Posterior cingulate gyrus (tissue), 11 donors: ENCODE data around the gene ACAD9.
"Not testable (repeated sequence)": the region's sequence is repeated elsewhere in the genome, so short reads cannot be mapped to it uniquely, and the experiment has no call there.

ENCODE experiments used
- DNase-seq, 10 donors: peaks; one replicate each; pipeline versions ENCODE4 v3.0.0 to v3.0.0-alpha.2; 2020 to 2021; ENCODE audit warnings: mixed read lengths in 3 of 10
- intact Hi-C: fragments of 100-400 bp; cut with DNase I; formaldehyde crosslinking; loops from one replicate; pipeline ENCODE4 v1.15.1; 2023

Gene ACAD9

DNA sequence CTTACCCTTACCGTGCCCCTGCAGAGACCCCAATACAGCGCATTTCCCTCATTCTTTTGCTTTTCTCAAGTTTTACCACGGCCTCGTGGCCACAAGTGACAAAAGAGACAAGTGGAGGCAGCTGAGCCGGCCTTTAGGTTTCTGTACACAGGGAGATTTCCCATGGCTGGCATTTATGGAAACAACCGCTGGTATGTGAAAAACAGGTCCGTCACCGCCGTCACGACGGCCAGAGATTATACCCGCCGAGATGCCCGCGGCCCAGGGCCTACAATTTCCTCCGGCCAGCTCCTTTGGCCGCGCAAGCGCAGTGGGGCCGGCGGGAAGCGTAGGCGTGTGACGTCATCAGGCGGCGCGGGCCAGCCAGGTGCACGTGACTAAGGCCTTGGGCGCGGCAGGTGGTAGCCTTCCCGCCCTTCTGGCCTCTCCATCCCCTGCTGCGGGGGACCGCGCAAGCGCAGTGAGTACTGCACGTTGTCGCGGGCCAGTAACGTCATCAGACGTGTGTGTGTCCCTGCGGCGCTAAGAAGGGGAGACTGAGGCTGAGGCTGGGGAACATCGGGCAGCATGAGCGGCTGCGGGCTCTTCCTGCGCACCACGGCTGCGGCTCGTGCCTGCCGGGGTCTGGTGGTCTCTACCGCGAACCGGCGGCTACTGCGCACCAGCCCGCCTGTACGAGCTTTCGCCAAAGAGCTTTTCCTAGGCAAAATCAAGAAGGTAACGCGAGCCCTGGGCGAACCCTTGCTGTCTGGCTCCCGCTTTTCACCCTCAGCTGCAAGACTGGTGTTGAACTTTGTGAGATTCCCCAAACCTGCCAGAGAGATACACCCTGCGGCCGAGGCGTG, at the start of gene ACAD9:
Gene ACAD9, plus strand, starts transcription at position 496 of the 845 bp plus-strand sequence. Its CDS starts 72 bp downstream, at position 568.
- peak; percentile 95 to 100 (median 98) for DNase-seq
- intact Hi-C loops = loop anchor here (1.0 to 10.0 kb wide), 3 partner anchors 155 to 265 kb away; partner anchors contain the start of gene RAB7A

DNA sequence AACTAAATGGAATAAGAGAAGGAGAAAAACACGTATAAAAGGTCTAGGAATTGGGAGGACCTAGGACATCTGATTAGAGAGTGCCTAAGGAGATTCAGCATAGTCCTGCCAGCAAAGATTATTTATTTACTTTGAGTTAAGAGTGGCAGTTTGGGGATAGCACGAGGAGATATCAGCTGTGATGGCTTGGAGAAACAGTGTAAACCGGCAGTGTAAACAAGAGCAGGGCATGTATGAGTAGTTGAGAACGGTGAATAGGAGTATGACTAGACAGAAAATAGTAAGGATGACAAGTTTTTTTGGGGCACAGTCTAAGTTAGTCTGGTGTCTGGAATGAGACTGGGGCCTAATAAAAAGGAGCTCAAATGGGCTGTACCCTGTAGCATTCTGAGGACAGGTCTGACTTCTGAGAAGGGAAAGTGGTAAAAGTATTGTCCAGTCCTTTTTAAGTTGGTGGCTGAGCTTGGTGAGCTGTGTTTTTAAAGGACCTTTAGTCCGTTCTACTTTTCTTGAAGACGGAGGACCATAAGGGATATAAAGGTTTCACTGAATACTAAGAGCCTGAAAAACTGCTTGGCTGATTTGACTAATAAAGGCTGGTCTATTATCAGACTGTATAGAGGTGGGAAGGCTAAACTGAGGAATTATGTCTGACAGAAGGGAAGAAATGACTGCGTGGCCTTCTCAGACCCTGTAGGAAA, 49.3 kb upstream of the ACAD9 start:
- intact Hi-C loops, DNase-seq: not testable (repeated sequence)

- peak in 1 of 10 donors; percentile 2 for DNase-seq
- intact Hi-C loops = not testable (repeated sequence)
Observed at GRCh38 chr3:128830762-128831161, 48.7 kb upstream of the ACAD9 start.

GRCh38 chr3:128832979-128833378, 46.4 kb upstream of the ACAD9 start:
- DNase-seq, intact Hi-C loops: not testable (repeated sequence)

GRCh38 chr3:128835096-128835495, 44.3 kb upstream of the ACAD9 start:
- DNase-seq = no peak
- intact Hi-C loops = no loop called here

- DNase-seq = peak in 1 of 10 donors; percentile 24
- intact Hi-C loops = no loop called here
Observed at GRCh38 chr3:128841926-128842920, 37.2 kb upstream of the ACAD9 start.

DNA sequence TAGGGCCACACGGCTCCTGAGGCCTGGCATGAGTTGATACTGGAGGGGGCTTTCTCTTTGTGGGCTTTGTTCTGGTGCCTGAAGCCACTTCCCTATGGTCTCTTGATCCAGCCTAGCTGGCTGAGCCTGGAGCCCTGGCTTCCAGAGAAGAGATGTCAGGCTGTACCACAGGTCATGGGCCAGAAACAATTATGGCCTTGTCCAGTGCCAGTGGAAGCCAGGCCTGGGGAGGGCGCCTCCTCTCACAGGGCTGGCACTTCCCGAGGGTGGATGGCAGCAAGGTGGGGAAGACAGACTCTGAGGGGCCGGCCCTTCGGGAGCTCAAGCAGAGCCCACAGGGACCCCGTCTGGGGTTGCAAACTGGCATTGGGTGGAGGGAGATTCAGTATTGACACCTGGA, 34.9 kb upstream of the ACAD9 start:
- intact Hi-C loops = no loop called here
- peak in 1 of 10 donors; percentile 76 for DNase-seq

DNA sequence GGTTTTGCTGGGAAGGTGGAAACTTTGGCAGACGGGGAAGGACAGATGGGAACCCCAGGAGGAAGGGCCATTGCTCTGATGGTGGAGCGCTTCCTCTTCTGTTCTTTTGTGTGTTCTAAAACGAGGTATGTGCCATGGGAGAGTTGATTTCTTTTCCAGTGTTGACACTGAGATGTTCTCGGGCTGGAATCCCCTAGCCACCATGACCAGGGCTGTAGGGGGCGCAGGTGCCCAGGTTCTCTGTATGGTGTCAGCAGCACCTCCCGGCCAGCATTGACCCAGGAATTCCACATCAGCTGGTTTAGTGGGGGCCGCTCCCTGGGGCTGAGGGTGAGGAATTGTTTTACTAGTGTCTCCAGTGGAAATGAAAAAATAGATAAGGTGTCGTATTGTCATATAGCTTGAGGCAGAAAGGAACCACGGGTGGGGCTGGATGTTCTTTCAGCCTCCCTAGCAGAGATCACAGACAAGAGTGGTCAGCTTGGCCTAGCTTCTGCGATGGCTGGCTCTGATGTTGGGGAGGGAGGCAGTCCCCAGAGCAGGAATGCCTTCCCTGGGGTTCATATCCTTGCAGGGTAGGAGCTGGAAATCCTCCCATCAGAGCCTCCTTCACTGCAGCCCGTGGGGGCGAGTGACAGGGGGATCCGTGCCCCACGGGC, 34.2 kb upstream of the ACAD9 start:
- DNase-seq = peak in 1 of 10 donors; percentile 76
- intact Hi-C loops = loop anchor here (5.0 kb wide), 1 partner anchor 118 kb away; the partner anchor contains the start of gene RAB7A

DNA sequence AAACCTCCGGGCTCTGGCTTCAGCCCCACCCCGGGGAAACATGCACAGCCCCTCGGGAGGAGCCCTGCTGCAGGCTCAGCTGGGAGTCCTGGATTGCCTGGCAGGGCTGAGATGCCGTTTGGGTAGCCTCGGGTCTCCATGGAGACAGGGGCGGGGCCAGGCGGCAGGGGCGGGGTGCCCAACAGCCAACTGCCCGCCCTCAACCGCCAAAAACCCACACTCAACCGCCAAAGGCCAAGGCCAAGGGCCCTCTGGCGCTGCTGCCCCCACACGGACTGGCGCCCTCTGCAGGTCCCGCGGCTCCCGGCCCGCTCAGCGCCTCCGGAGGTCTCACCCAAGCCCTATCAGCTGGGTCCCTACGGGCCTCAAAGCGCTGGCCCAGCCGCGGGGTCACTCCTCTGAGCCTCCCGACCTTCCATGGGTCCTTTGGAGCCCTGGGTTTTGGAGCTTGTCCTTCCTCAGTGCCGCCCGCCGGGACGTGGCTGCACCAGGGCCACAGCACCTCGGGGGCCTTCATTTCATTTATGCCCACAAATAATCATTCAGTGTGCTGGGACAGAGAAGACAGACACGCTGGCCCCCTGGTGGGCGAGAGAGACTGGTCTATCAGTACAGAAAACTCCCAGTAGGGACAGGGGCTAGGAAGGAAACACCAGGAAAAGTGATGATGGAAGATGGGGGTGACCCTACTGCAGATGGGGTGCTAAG, 33.5 kb upstream of the ACAD9 start:
- intact Hi-C loops = loop anchor here (1.0 to 5.0 kb wide), 3 partner anchors 62 to 165 kb away; partner anchors contain the start of gene RAB7A
- DNase-seq = peak; percentile 68 to 97 (median 83)

DNA sequence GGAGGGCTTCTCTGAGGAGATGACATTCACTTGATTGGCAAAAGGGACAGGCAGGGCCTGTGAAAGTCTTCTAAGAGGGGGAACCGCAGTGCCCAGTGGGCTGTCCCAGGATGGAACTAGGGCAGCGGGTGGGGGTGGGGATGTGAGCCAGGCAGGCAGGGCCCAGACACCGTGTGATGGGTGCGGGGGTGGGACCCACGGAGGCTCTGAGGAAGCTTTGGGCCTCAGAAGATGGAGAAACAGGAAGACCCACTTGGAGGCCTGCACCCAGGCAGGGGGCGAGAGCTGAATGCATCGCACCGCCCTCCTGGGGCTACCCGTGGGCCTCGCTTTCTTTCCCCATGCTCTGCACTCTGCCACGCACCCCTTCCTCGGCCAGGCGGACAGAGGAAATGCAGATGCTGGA, 32.9 kb upstream of the ACAD9 start:
- peak in 1 of 10 donors; percentile 83 for DNase-seq
- intact Hi-C loops = loop anchor here (1.0 to 5.0 kb wide), 3 partner anchors 62 to 166 kb away; partner anchors contain the start of gene RAB7A

DNA sequence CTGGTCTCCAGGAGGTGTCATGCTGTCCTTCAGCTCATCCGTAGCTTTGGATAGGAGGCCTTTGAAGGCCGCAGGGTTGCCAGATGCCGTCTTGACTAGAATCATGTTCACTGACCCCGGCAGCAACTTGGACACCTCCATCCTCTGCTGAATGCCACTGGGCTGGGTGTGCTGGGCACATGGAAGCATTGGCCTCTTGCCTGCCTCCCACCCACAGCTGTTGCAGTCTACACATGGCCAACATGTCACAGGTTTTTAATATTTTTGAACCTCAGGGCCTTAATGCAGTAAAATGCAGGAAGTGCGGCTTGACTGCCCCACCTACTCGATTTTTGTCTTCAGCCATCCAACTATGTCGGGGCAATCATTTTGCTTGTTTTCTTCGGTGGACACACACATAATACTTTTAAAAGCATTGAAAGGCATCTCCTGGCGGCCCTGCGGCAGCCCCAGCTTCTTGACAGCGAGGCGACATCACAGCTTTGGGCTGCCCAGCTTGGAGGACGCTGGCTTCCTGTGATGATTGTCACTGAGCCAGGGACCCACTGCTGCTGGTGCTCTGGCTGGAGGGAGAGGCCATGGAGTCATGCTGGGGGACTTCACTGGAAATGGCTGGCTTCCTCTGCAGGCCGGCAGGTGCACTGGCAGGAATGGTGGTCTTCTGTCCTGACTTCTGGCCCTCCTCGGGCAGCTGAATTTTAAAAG, 31.6 kb upstream of the ACAD9 start:
- DNase-seq = peak in 1 of 10 donors; percentile 80
- intact Hi-C loops = loop anchor here (2.0 to 5.0 kb wide), 2 partner anchors 121 to 167 kb away; partner anchors contain the start of gene RAB7A

DNA sequence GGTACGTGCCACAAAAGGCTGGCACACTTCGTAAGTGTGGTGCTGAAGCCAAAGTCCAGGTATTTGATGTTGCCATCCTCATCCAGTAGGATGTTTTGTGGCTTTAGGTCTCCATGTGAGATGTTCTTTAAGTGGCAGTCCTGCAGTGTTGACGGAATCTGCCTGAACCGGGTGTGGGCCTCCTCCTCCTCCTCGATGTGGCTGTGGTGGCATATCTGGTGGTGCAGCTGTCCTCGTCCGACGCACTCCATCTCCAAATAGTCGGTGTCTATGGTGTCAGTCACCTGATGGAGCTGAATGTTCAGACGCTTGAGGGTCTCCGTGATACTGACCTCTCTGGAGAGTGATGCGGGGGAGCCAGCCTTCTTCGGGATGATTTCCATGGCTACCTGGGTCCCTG, 30.5 kb upstream of the ACAD9 start:
- DNase-seq = no peak
- intact Hi-C loops = loop anchor here (5.0 kb wide), 1 partner anchor 122 kb away; the partner anchor contains the start of gene RAB7A

- intact Hi-C loops = loop anchor here (5.0 kb wide), 1 partner anchor 123 kb away; the partner anchor contains the start of gene RAB7A
- DNase-seq = peak in 1 of 10 donors; percentile 55
Observed at GRCh38 chr3:128849911-128850455, 29.4 kb upstream of the ACAD9 start.

GRCh38 chr3:128850544-128850943, 28.9 kb upstream of the ACAD9 start:
- DNase-seq = peak in 1 of 10 donors; percentile 46
- intact Hi-C loops = no loop called here

GRCh38 chr3:128851601-128852000, 27.8 kb upstream of the ACAD9 start:
- intact Hi-C loops = no loop called here
- peak in 1 of 10 donors; percentile 52 for DNase-seq

DNA sequence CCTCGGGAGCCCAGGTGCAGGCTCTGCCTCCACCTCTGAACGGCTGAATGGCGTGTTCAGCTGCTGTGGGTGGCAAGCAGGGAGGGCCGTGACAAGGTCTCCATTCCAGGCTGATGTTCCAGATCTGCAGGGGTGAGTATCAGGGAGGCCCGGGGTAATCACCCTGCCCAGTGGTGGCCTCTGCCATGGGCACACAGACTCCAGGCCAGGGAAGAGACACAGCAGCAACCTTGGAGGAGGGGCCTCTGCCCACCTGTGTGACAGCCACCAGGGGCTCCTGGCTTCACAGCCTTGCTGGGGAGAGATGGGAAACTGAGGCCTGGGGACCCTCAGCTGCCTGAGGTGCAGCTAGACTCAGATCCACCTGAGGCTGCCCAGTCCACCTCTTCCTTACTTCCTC, 25.6 kb upstream of the ACAD9 start:
- intact Hi-C loops = no loop called here
- DNase-seq = peak in 1 of 10 donors; percentile 51

DNA sequence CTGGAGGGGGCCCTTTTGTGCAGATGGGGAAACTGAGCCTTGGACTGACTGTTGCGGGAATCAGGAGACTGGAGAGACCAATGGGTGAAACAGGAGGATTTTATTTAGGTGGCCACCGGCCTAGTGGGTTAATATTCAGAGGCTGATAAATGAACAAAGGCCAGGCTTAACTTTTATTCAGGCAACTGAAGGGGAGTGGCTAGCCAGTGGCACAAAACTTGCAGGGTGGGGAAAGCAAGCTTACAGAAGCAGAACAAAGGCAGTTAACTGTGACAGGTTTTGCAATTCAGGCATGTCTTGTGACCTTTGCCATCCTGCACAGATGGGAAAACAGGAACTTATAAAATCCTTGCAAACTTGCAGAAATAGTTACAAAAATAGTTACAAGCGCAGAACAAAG, 24.9 kb upstream of the ACAD9 start:
- intact Hi-C loops = no loop called here
- DNase-seq = peak in 1 of 10 donors; percentile 38
